Measurements from ENCODE around the gene TMEM9.

DNA sequence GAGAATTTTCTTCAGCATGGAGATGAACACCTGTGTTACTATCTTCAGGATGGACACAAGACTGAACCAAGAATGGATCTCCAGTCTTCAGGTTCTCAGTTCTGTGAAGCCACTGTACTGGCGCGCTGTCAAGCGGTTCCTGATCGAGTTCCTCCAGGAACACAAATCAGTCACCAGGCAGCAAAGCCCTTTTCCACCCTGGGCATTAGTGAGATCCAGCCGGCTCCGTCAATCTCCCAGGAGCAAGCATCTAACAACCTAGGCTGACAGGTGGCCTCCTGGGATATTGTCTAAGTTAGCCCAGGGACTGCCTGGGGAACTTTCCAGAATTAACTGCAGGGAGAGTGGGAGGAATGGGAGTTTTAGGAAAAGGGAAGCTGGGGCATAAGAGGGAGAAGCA is 26.6 kb upstream of the TMEM9 start:
- TF ChIP-seq CTCF (IDR thresholded peaks at IDR 0.05) (no peak), POLR2A (IDR thresholded peaks at IDR 0.05) (no peak)
